ENCODE measurements around the gene ZNF775.

The ZNF775 gene

GRCh38 chr7:150335108-150335773 is 43.9 kb upstream of the ZNF775 start:
- H3K27me3 ChIP-seq (ENCODE audit: insufficient read depth, low read length, poor library complexity): no peaks in the 10 kb centered on the region
- no peaks in the 10 kb centered on the region for H3K4me1 ChIP-seq (ENCODE audit: insufficient read depth, low read length)
- no peak overlapping the region for H3K27ac ChIP-seq (ENCODE audit: low read length)
- no peak overlapping the region for H2AFZ ChIP-seq (ENCODE audit: low read depth, low read length)
- H3K79me2 ChIP-seq (ENCODE audit: insufficient read depth, low read length): peaks cover 40% of the 10 kb centered on the region
- no peak overlapping the region for H3K4me2 ChIP-seq (ENCODE audit: insufficient read depth, low read length)
- no peak for TF ChIP-seq CTCF (IDR thresholded peaks at IDR 0.05; ENCODE audit: borderline replicate concordance, extremely low read depth, low read length, poor library complexity, severe bottlenecking)
- peaks cover 93% of the 10 kb centered on the region for H3K36me3 ChIP-seq (ENCODE audit: insufficient read depth, low read length)
- peaks cover 56% of the 10 kb centered on the region for H4K20me1 ChIP-seq (ENCODE audit: insufficient read depth, low read length)
- H3K9me3 ChIP-seq (ENCODE audit: insufficient read depth, low read length, severe bottlenecking): no peaks in the 10 kb centered on the region
- no peak for ATAC-seq (ENCODE audit: insufficient read depth, low read depth)
- H3K4me3 ChIP-seq (ENCODE audit: low read depth in 1 of 2, low read length in 2 of 2): no peak overlapping the region
- H3K9ac ChIP-seq (ENCODE audit: low read depth, low read length): no peak overlapping the region
- no peak for DNase-seq

GRCh38 chr7:150335774-150336112 is 43.4 kb upstream of the ZNF775 start:
- H3K27ac ChIP-seq (ENCODE audit: low read length): no peak overlapping the region
- no peak overlapping the region for H2AFZ ChIP-seq (ENCODE audit: low read depth, low read length)

GRCh38 chr7:150336746-150337145 is 42.4 kb upstream of the ZNF775 start:
- TF ChIP-seq EZH2 (IDR thresholded peaks at IDR 0.05; ENCODE audit: borderline replicate concordance, low read depth, low read length, severe bottlenecking) (no peak), CTCF (IDR thresholded peaks at IDR 0.05; ENCODE audit: borderline replicate concordance, extremely low read depth, low read length, poor library complexity, severe bottlenecking) (no peak)
- ATAC-seq (ENCODE audit: insufficient read depth, low read depth): no peak

More at GRCh38 chr7:150335774-150336112, 43.4 kb upstream of the ZNF775 start:
- no peak overlapping the region for H3K9ac ChIP-seq (ENCODE audit: low read depth, low read length)
- no peak for ATAC-seq (ENCODE audit: insufficient read depth, low read depth)
- TF ChIP-seq EZH2 (IDR thresholded peaks at IDR 0.05; ENCODE audit: borderline replicate concordance, low read depth, low read length, severe bottlenecking) (no peak), CTCF (IDR thresholded peaks at IDR 0.05; ENCODE audit: borderline replicate concordance, extremely low read depth, low read length, poor library complexity, severe bottlenecking) (no peak)
- H3K36me3 ChIP-seq (ENCODE audit: insufficient read depth, low read length): peaks cover 89% of the 10 kb centered on the region
- H3K4me1 ChIP-seq (ENCODE audit: insufficient read depth, low read length): no peaks in the 10 kb centered on the region
- no peak overlapping the region for H3K4me3 ChIP-seq (ENCODE audit: low read depth in 1 of 2, low read length in 2 of 2)
- no peak for DNase-seq
- H3K79me2 ChIP-seq (ENCODE audit: insufficient read depth, low read length): peaks cover 35% of the 10 kb centered on the region
- peaks cover 51% of the 10 kb centered on the region for H4K20me1 ChIP-seq (ENCODE audit: insufficient read depth, low read length)
- no peak overlapping the region for H3K4me2 ChIP-seq (ENCODE audit: insufficient read depth, low read length)
- H3K9me3 ChIP-seq (ENCODE audit: insufficient read depth, low read length, severe bottlenecking): no peaks in the 10 kb centered on the region
- no peaks in the 10 kb centered on the region for H3K27me3 ChIP-seq (ENCODE audit: insufficient read depth, low read length, poor library complexity)

More at GRCh38 chr7:150336746-150337145, 42.4 kb upstream of the ZNF775 start:
- Histone ChIP-seq H3K9ac (ENCODE audit: low read depth, low read length) (no peak overlapping the region), H3K4me2 (ENCODE audit: insufficient read depth, low read length) (no peak overlapping the region), H2AFZ (ENCODE audit: low read depth, low read length) (no peak overlapping the region), H3K4me3 (ENCODE audit: low read depth in 1 of 2, low read length in 2 of 2) (no peak overlapping the region), H3K27me3 (ENCODE audit: insufficient read depth, low read length, poor library complexity) (no peaks in the 10 kb centered on the region), H3K79me2 (ENCODE audit: insufficient read depth, low read length) (peaks cover 27% of the 10 kb centered on the region), H3K36me3 (ENCODE audit: insufficient read depth, low read length) (peaks cover 79% of the 10 kb centered on the region), H3K9me3 (ENCODE audit: insufficient read depth, low read length, severe bottlenecking) (no peaks in the 10 kb centered on the region), H3K4me1 (ENCODE audit: insufficient read depth, low read length) (no peaks in the 10 kb centered on the region), H3K27ac (ENCODE audit: low read length) (no peak overlapping the region), H4K20me1 (ENCODE audit: insufficient read depth, low read length) (peaks cover 48% of the 10 kb centered on the region)
- DNase-seq: no peak

Measured in DND-41 (cell line).